ENCODE data around the gene PDZD2.

DNA sequence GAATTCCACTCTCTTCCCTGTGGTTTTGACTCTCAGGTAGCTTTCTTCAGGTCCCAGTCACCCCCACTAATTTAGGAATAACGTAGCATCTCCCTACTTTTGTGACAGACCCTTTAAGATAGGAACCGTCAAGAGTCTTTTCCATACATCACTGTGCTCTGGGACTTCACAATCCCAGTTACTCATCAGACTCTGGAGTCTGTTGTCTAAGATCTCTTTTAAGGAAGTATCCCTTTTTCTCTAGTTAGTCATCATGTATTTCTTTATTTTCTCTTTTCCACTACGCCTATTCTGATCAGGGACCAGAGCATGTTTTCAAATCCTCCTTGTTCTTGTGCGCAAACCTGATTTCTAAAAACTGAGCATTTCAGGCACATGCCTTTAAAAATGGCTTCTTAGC is 392.2 kb downstream of the PDZD2 start:
- TF ChIP-seq, protein P1, sequence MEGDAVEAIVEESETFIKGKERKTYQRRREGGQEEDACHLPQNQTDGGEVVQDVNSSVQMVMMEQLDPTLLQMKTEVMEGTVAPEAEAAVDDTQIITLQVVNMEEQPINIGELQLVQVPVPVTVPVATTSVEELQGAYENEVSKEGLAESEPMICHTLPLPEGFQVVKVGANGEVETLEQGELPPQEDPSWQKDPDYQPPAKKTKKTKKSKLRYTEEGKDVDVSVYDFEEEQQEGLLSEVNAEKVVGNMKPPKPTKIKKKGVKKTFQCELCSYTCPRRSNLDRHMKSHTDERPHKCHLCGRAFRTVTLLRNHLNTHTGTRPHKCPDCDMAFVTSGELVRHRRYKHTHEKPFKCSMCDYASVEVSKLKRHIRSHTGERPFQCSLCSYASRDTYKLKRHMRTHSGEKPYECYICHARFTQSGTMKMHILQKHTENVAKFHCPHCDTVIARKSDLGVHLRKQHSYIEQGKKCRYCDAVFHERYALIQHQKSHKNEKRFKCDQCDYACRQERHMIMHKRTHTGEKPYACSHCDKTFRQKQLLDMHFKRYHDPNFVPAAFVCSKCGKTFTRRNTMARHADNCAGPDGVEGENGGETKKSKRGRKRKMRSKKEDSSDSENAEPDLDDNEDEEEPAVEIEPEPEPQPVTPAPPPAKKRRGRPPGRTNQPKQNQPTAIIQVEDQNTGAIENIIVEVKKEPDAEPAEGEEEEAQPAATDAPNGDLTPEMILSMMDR (IDR thresholded peaks at IDR 0.05 in 4 of 5, conservative IDR thresholded peaks at IDR 0.05 in 1 of 5), result no peak
- TF ChIP-seq POLR2A (IDR thresholded peaks at IDR 0.05), result no peak

Measured in gastrocnemius medialis (tissue), 4 donors.